GM23248 (cell line): ENCODE measurements around the gene CCL19.

Experiments
- EZH2 ChIP-seq: fragments of 200-600 bp; sonication (generic); IDR thresholded peaks from 2 replicates; pipeline ENCODE4 v1.6.1; 2018; ENCODE audit warnings: antibody characterized with exemption, mild to moderate bottlenecking; ENCODE audit not compliant: insufficient read depth, poor library complexity, severe bottlenecking
- EZH2phosphoT487 ChIP-seq: fragments of 200-600 bp; sonication (generic); IDR thresholded peaks from 2 replicates; pipeline ENCODE4 v1.6.1; 2018; ENCODE audit warnings: antibody characterized with exemption, moderate library complexity, mild to moderate bottlenecking, low read depth; ENCODE audit not compliant: insufficient read depth

DNA sequence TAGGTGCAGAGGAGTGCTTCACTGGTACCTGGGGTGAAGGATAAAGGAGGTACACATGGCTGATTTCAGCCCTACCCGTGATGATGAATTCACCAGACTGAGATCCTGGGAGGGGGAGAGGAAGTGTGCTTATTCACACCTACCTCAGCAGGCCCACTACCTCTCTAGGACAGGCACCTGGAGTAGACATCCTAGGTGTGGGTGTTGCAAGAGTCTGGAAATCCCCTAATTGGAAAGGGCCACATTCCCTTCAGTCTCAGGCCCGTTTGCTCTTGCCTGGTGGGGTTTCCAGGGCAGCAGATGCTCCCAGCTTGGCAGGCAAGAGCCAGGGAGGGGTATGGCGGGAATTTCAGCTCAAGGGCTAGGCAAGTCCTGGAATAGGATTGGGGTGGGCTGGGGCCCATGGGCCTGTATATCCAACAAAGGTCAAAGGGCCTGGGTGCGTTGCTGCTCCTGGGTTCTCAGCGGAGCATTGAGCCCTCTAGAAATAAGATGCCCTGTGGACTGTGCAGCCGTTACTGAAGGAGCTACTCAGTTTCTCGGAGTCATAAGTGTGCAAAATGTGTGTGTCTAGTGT lies 24.7 kb upstream of the CCL19 start:
- no peak for TF ChIP-seq EZH2
- TF ChIP-seq EZH2phosphoT487, result no peak
